ENCODE measurements around the gene AQP1.

DNA sequence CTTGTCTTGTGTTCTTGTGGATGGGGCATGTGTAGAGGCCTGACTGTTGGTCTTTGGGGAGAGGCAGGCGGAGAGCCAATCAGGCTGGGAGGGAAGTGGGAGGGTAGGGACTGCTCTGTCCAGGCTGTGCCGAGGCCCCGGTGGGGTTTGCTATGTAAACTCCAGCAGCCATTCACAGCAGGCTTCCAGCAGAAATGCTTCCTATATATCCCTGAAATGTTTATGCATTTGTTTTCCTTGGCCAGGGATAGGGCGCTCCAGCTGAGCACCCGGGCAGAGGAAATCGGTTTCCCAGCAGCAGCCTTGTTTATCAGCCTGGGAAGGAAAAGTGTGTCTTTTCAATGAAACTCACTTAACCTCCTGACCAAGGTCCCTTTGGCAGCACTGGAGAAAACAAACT lies 18.3 kb upstream of the AQP1 start:
- no peak for TF ChIP-seq EZH2 (IDR thresholded peaks at IDR 0.05; ENCODE audit: borderline replicate concordance, insufficient read depth, low read depth, low read length, poor library complexity, severe bottlenecking)
- TF ChIP-seq, protein P1, sequence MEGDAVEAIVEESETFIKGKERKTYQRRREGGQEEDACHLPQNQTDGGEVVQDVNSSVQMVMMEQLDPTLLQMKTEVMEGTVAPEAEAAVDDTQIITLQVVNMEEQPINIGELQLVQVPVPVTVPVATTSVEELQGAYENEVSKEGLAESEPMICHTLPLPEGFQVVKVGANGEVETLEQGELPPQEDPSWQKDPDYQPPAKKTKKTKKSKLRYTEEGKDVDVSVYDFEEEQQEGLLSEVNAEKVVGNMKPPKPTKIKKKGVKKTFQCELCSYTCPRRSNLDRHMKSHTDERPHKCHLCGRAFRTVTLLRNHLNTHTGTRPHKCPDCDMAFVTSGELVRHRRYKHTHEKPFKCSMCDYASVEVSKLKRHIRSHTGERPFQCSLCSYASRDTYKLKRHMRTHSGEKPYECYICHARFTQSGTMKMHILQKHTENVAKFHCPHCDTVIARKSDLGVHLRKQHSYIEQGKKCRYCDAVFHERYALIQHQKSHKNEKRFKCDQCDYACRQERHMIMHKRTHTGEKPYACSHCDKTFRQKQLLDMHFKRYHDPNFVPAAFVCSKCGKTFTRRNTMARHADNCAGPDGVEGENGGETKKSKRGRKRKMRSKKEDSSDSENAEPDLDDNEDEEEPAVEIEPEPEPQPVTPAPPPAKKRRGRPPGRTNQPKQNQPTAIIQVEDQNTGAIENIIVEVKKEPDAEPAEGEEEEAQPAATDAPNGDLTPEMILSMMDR (IDR thresholded peaks at IDR 0.05) = no peak
